DOHH2 (cell line): Measurements from ENCODE around the gene FCHSD2.

Experiments used
- EZH2phosphoT487 ChIP-seq: fragments of 200-600 bp; sonication (generic); IDR thresholded peaks from 2 replicates; pipeline ENCODE4 v1.6.1; 2017; ENCODE audit warnings: borderline replicate concordance, mild to moderate bottlenecking, antibody characterized with exemption, low read length, moderate library complexity, mixed read lengths
- TF ChIP-seq, protein P1 (sequence below): fragments of 200-600 bp; sonication (generic); IDR thresholded peaks from one replicate; pipeline ENCODE4 v1.5.1; 2014; ENCODE audit warnings: antibody characterized with exemption, mild to moderate bottlenecking, low read depth, low read length; ENCODE audit not compliant: poor library complexity, severe bottlenecking

- TF ChIP-seq, protein P1, sequence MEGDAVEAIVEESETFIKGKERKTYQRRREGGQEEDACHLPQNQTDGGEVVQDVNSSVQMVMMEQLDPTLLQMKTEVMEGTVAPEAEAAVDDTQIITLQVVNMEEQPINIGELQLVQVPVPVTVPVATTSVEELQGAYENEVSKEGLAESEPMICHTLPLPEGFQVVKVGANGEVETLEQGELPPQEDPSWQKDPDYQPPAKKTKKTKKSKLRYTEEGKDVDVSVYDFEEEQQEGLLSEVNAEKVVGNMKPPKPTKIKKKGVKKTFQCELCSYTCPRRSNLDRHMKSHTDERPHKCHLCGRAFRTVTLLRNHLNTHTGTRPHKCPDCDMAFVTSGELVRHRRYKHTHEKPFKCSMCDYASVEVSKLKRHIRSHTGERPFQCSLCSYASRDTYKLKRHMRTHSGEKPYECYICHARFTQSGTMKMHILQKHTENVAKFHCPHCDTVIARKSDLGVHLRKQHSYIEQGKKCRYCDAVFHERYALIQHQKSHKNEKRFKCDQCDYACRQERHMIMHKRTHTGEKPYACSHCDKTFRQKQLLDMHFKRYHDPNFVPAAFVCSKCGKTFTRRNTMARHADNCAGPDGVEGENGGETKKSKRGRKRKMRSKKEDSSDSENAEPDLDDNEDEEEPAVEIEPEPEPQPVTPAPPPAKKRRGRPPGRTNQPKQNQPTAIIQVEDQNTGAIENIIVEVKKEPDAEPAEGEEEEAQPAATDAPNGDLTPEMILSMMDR = no peak
- TF ChIP-seq EZH2phosphoT487 = no peak
Measured at GRCh38 chr11:73019449-73019848, 122.7 kb downstream of the FCHSD2 start.
